ENCODE results near the gene SAPCD1.
A peak's percentile ranks its signal among the peaks of the same experiment; 100 is the strongest.
"Not testable (repeated sequence)": the region's sequence is repeated elsewhere in the genome, so short reads cannot be mapped to it uniquely, and the experiment has no call there.

SAPCD1 gene

DNA sequence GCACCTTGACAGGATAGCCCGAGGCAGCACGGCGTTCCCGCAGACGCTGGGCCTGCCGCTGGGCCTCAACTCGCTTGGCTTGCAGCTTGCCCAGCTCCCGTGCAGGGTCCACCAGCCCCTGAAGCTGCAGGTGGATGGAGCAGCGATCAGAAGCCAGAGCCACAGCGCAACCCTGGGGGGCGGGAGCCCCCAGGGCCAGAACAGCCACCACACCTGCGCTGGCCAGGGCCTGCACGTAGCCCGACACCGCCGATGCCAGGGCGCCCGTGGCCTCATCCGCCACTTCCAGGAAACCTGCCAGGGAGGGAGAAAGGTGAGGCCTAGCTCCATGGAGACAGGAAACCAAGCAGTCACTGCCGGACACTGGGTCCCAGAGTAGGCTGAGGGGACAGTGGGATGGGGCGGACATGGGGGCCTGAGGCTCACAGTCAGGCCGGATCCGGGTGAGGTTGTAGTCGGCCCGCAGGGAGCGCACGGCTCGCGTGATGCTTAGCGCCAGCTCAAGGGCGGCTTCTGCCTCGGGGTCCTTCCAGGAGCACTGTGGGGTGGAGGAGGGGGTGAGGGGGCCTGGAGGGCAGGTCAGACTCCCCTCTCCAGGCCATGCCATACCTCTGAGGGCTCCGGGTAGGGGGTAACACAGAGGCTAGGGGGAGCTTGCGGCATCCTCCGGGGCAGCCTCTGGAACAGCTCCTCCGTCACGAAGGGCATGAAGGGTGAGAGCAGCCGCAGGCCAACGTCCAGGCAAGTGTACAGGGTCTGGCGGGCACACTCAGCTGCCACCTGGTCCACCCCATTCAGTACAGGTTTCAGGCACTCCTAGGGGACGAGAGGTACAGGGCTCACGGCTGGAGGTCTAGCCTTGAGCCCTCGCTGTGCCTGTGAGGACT, 16.8 kb downstream of the SAPCD1 start:
- DNase-seq, result no peak

DNA sequence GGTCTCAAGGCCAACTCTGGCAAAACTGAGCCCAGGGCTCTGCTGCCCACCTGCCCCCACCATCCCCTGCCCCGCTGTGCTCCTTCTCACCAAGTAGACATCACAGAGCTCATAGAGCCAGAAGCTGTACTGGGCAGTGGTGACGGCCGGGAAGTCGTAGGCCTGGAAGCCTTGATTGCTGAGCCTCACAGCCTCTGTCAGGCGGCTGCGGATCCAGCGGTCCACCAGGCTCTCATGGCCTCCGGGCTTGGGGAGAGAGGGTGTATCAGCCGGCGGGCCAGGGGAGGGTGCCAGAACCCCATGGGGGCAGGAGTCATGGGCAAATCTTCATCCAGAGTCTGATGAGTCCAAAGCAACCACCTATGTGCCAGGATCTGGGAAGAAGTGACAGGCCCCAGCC, 17.5 kb downstream of the SAPCD1 start:
- DNase-seq, result no peak

DNA sequence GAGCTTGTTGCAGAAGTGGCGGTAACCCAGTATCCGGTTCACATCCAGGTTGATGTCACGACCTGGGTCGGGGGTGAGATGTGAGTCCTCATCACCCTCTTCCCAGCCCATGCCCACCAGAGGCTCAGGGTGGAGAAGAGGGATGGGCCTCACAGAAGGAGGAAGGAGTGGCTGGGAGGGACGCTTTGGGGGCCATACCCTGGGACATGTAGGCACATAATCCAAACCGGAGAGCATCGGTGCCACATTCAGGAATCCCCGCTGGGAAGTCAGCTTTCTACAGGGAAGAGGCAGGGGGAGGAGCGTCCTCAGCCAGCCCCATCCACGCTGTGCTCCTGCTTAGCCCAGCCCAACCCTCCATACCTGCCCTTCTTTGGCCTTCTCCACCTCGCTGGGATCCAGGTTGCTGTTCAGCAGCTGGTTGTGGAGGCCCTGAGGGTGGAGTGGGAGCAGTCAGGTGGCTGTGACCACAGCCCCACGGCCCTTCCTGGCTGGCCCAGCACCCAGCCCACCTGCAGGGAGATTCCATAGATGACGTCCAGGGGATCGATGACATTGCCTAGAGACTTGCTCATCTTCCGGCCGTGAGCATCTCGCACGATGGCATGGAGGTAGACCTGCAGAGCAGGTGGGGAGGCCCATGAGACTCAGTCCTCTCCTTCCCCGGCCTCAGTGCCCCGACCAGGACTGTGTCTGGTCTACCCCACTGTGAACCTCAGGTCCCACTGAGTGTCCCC, 18.2 kb downstream of the SAPCD1 start:
- no peak for DNase-seq

DNA sequence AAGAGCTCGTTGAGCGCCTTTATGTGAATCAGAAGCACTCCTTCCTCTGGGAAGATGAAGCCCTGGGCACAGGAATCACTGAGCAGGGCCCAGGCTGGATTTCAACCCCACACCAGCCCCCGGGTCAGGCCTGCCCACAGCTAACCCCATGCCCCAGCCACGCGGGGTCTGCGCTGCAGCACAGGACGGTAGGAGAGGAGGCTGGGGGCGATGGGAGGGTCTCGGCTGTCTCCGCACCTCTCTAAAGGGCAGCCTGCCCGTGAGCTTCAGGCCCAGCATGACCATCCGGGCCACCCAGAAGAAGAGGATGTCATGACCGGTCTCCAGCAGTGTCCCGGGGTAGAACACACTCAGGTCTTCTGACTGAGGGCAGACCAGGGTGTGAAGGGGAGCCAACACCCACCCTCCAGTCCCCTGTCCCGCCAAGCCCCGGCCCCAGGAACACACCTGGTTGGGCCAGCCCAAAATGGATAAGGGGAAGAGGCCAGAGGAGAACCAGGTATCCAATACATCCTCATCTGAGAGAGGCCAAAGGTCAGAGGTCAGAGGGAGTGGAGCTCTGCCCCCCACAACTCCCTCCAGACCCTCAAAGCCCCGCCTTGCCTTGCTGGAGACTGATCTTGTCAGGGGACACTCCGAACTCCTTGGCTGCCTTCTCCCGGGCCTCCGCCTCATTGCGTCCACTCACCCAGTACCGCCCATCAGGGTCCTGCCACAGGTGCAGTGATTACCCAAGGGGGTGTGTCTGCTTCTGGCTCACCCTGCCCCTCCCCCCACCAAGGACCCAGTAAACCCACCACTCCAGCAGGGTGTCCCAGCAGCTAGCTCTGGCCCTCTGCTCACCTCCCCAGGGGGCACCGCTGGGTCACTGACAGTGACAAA, 19.0 kb downstream of the SAPCD1 start:
- DNase-seq, result no peak

DNA sequence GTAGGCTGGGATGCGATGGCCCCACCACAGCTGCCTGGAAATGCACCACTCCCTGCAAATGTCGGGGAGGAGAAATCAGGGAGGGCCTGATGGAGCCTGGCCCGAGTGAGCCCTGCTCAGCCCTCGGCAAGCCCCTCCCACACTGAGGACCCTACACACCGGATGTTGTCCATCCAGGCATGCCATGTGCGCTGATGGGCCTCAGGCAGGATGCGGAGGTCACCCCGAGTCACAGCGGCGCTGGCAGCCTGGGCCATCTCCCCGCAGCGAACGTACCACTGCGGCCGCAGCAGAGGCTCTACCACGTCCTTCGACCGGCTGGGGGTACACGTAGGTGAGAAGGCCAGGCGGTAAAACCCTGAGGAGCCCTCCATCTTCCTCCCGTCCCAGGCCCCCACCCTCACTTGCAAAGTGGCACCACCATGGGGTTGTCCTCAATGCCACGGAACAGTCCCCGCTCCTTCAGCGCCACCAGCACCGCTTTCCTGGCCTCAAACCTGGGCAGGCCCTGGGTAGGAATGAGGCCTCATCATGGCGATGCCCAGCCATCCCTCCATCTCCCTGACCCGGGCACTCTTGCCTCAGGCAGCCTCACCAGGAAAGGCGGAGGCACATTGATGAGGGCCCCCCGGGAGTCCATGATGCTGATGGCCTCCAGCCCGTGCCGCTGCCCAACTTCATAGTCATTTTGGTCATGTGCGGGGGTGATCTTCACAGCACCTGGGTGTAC, 19.8 kb downstream of the SAPCD1 start:
- DNase-seq, result no peak

DNA sequence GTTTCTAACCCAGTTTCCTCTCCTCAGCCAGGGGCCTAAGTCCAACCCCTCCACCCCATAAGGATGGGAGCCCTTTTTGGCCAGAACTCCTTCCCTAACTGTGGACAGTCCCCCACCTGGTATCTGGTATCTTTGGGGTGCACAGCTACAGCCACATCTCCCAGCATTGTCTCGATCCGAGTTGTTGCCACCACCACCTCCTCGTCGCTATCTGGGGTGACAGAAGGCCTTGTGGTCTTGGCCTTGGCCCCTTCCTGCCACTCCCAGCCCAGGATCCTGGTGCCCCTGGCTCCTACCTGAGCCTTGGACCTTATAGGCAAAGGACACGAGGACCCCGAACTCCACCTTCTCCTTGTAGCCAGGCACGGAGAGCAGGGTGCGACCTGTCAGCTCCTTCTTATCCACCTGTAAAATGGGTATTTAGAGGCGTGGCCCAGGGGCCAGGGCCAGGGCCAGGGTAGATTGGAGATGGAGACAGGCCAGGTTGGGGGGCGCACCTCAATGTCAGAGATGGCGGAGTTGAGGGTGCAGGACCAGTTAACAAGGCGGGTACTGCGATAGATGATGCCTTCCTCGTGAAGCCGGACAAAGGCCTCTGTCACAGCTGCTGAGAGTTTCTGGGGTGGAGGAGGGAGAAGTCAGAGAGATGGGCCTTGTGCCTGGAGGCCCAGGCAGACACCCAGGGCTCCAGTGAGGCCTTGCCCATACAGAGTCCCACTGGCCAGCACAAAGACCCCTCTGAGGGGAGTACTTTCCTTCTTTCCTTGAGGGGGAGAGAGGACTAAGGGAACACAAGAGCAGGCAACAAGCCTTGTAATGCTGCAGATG, 21.9 kb downstream of the SAPCD1 start:
- DNase-seq, result no peak

DNA sequence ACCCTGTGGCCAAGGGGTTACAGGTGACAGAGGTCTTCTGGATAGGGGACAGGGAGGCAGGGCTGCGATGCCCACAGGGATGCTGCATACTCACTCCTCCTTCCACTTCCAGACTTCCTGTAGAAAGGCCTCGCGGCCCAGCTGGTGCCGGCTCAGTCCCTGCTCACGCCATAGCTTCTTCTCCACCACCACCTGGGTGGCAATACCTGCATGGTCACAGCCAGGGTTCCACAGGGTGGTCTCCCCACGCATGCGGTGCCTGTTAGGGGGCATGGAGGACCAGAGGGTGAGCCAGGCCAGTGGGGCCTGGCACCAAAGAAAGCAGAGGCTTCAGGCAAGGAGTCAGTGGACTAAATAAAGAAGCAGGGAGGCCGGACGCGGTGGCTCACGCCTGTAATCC, 23.0 kb downstream of the SAPCD1 start:
- no peak for DNase-seq

DNA sequence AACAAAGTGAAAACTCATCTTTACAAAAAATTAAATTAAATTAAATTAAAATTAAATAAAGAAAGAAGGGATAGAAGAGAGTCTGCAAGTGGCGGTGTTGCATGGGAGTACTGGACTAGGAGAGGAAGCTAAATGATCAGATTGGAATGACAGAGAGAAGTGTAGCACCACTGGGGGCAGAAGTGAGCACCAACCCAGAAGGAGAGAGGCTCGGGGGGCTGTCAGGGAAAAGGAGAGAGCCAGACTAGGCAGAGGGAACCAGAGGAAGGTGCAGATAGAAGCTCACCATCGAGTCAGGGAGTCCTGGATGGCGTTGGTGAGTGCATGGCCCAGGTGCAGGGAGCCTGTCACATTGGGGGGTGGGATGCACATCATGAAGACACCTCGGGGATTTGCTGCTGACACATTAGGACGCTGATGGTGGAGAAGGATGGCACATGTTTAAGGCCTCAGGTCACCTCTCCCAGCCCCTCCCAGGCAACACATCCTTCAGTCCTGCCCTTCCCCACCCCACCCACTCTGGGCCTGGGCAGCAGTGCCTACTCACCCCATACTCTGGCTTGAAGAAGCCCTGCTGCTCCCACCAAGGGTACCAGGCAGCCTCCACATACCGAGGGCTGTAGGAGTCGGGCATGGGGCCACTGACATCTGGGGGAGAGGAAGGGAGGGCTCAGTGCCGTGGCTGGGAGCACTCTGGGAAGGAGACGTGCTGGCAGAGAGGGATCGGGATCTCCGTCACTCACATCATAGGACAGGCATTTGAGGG, 29.1 kb downstream of the SAPCD1 start:
- DNase-seq, result peak; percentile 59

DNA sequence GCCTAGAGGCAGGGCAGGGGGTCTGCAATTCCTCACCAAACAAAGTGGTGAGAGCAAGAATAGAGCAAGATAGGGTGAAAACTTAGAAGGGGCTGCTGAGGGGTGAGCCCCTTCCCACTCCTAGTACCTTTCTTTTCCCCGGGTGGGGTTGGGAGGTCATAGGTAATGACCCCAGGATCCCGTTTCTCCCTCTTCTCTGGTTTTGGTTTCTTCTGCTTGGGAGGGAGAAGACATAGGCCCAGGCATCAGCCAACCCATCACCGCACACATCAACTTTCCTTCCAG, 29.6 kb downstream of the SAPCD1 start:
- DNase-seq, result no peak

DNA sequence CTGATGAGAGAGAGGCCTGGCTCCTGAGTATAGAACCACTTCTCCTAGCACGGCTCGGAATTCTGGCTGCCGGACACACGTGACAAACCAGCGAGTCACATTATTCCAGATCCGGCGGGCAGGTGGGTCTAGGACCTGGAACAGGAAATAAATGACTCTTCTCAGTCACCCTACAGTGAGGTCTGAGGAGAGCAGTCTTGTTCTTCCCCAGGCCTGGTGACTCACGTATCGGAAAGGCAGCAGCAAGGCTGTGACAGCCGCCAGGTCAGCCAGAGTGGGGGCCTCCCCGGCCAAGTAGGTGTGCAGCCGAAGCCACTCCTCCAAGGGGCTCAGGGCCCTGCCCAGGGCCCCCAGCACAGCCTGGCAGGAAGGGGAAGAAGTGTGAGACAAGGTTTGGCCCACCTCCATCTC, 30.3 kb downstream of the SAPCD1 start:
- DNase-seq, result peak; percentile 34

DNA sequence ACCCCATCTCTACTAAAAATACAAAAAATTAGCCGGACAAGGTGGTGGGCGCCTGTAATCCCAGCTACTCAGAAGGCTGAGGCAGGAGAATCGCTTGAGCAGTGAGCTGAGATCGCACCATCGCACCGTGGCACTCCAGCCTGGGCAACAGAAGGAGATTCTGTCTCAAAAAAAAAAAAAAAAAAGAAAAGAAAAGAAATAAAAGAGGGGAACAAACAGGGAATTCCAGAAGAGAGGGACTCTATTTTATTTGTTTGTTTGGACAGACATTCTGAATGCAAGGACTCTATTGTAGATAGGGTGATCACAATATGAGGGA, 31.4 kb downstream of the SAPCD1 start:
- not testable (repeated sequence) for DNase-seq

DNA sequence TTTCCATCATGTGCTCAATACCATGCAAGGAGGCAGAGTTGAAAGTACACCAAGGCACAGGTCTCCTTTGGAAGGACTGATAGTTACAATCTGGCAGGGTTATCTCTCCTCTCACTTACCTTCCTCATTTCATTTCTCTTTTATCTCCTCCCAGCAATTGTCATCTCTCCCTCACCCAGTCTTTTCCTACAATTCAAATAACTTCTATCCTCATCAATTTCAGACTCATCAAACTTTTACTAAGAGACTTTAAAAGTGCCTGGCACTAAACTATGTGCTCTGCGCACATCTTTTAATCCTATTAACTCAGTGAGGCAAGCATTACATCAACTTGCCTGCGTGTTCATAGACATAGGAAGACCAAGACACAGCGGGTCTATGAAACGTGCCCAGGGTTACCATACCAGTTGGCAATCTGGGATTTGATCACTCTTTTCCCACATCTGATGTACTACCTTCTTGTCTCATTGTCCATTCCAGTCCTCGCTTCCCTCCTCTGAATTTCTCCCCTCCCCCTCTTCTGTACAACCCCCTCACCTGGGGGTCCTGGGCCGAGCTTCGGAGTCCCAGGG, 31.9 kb downstream of the SAPCD1 start:
- no peak for DNase-seq

DNA sequence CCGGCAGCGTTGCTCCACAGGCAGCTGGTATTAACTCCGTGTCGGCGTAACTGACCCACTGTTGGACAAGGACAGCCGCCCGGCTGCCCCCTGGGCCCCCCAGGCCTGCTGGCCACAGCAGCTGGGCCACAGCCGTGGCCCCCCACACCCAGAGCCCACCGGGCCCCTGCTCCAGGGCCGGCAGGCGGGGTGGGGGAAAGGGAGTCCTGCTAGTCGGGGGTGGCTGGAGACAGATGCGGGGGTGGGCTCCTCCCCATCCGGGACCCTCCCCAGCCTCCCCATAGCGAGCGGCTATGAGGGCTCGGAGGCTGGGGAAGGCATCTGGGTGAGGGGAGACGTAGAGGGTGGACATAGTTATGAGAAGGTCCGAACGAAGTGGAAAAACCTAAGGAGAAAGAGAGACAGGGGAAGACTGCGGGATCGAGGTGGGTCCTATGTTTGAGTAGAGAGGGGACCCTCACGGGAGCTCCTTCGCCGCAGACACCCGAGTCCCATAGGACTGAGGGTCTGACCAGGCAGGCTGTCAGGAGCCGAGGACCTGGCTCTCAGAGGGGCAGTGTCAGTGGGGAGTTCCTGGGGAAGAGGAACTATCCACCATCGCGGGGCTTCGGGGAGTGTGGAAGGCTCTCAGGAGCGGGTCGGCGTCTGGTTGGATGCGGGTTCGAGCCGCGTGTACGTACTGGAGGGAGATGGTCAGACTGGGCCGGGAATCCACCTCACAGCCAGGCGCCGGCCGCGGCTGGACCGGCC, 32.6 kb downstream of the SAPCD1 start:
- peak; percentile 28 for DNase-seq

DNA sequence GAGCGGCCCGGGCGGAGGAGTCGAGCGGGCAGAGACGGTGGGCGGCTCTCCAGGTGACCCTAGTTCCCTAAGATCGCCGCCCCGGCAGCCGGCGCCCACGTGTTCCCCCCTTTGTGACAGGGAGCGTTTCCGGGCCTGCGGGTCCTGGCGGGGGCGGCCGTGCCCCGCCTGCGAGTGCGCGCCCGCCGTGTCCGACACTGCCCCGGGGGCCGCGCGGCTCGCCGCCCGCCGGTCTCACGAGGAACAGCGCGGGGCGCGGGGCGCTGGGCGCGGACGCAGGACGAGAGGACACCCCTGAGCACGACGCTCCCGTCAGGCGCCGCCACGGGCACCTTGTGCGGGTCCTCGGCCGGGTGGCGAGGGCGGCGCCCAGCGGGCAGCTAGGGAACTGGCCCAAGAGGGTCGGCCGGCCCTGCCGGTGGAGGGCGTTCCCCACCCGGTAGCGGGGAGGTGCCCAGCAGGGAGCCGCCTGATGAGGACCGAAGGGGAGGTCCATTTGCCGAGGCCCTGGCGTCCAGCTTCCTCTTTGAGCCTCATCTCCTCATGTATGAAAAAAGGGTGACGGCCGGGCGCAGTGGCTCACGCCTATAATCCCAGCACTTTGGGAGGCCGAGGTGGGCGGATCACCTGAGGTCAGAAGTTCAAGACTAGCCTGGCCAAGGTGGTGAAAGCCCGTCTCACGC, 33.3 kb downstream of the SAPCD1 start, which contains the start of gene VARS1:
VARS1 (minus strand) TSS at position 137 of the 683 bp plus-strand sequence. CDS start 535 bp downstream, outside the sequence.
- peak; percentile 91 for DNase-seq

DNA sequence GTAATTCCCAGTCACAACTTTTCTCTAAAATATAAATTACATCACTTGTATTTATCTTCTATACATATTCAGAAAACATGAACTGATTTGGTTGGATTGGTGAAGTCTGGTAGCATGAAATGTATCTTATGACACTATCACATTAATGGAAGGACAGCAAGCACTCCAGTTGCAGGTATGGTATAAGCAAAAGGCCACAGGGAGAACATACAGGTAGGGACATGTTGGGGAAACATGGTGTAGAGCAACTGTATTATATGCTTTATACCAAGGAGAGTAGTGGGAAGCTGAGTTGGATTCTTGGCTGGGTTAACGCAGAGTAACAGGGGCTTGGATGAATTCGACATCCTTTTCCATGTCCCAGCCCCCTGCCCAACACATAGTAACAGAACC, 34.5 kb downstream of the SAPCD1 start:
- DNase-seq, result no peak

DNA sequence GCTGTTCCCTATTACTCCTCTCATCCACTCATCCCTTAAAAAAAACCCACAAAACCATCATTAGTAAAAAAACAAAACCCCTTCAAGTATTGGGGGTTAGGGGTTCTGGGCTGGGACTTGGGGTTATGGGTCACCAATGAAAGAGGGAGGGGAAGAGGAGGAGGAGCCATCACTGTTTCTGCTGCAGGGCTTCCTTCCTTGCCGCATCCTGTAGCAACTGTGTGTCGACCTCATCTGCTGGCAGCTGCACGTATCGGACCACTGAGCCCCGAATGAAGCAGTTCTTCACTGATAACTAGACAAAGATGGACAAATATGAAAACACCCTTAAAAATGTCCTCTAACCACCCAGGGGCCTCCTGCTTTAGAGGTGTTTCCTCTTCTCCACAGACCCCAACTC, 35.1 kb downstream of the SAPCD1 start:
- DNase-seq, result peak; percentile 32

DNA sequence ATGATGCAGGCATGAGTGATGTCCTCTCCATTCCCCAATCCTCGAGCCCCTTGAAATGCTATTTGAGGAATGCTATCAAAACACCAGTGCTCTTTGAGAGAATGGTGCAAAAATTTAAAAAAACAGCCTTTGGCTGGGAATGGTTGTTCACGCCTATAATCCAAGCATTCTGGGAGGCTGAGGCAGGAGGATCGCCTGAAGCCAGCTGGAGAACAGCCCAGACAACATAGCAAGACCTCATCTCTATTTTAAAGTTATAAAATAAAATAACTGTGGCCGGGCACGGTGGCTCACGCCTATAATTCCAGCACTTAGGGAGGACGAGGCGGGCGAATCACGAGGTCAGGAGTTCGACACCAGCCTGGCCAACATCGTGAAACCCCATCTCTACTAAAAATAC, 37.3 kb downstream of the SAPCD1 start:
- no peak for DNase-seq

DNA sequence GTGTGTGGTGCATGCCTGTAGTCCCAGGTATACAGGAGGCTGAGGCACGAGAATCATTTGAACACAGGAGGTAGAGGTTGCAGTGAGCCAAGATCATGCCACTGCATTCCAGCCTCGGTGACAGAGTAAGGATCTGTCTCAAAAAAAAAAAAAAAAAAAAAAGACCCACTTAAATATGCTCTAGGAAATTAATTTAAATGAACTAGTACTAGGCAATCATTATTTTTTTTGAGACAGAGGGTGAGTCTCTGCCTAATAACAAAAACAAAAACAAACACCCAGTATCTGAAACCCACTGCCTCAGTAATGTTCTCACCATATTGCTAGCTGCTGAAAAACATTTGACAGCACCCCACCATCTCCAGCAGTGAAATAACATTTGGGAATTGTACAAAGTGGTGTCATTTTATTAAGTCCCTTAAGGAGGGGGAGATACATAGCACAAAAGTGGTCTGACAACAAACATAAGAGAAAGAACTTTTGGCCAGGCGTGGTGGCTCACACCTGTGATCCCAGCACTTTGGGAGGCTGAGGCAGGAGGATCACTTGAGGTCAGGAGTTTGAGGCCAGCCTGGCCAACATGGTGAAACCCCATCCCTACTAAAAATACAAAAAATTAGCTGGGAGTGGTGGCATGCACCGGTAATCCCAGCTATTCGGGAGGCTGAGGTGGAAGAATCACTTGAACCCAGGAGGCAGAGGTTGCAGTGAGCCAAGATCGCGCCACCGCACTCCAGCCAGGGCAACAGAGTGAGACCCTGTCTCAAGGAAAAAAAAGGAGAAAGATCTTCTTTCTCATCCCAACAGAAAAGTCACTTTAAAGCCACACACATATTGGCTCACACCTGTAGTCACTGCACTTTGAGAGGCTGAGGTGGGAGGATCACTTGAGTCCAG, 38.8 kb downstream of the SAPCD1 start:
- DNase-seq, result not testable (repeated sequence)

All from stimulated activated CD4-positive, alpha-beta T cell treated with anti-CD3 and anti-CD28 coated beads, Interleukin-15, amount 100 ng/mL, for 24 hours (primary cell).